GM19468 (cell line): ENCODE data around the gene MYRF.

Experiments
- ATAC-seq: cut with Tn5 transposase; IDR thresholded peaks from one replicate; pipeline ENCODE4 v1.9.1; 2021; ENCODE audit warnings: mild to moderate bottlenecking, moderate library complexity, moderate number of reproducible peaks; ENCODE audit not compliant: unreplicated experiment; ENCODE audit errors: extremely low read depth

The MYRF gene

GRCh38 chr11:61737636-61738386 lies 14.6 kb upstream of the MYRF start:
- ATAC-seq, result no peak

GRCh38 chr11:61738776-61739175 lies 13.7 kb upstream of the MYRF start:
- no peak for ATAC-seq

GRCh38 chr11:61739413-61739812 lies 13.0 kb upstream of the MYRF start:
- ATAC-seq, result no peak

GRCh38 chr11:61739966-61740365 lies 12.5 kb upstream of the MYRF start:
- no peak for ATAC-seq

GRCh38 chr11:61742391-61742790 lies 10.0 kb upstream of the MYRF start:
- ATAC-seq, result no peak

GRCh38 chr11:61743486-61744095 lies 8.8 kb upstream of the MYRF start:
- no peak for ATAC-seq

- no peak for ATAC-seq
Measured at GRCh38 chr11:61744181-61744580, 8.3 kb upstream of the MYRF start.

GRCh38 chr11:61744609-61745156 lies 7.8 kb upstream of the MYRF start:
- no peak for ATAC-seq

GRCh38 chr11:61745781-61746441 lies 6.5 kb upstream of the MYRF start:
- no peak for ATAC-seq

GRCh38 chr11:61746442-61747191 lies 5.8 kb upstream of the MYRF start:
- ATAC-seq, result no peak

GRCh38 chr11:61747192-61747966 lies 5.1 kb upstream of the MYRF start:
- no peak for ATAC-seq

GRCh38 chr11:61747967-61748285 lies 4.5 kb upstream of the MYRF start:
- no peak for ATAC-seq

- ATAC-seq, result no peak
Measured at GRCh38 chr11:61749591-61750217, 2.7 kb upstream of the MYRF start.

GRCh38 chr11:61750631-61751273 lies 1.7 kb upstream of the MYRF start:
- no peak for ATAC-seq

- ATAC-seq, result no peak
Measured at GRCh38 chr11:61751384-61751783, 1.1 kb upstream of the MYRF start.

GRCh38 chr11:61752925-61753521 lies 587 bp downstream of the MYRF start:
- ATAC-seq, result no peak

- ATAC-seq, result no peak
Measured at GRCh38 chr11:61753672-61754071, 1.2 kb downstream of the MYRF start.
